HepG2 (cell line): Measurements from ENCODE around the gene BTRC. TPM values are rescaled to one million over a fixed set of nuclear protein-coding genes. Genes with fewer than 3 reads are reported as not detected.

Experiments used
- ATAC-seq: fragments of 200-7000 bp; cut with Tn5 transposase; 3 replicates; pipeline ENCODE4 v1.9.1; 2020; ENCODE audit warnings: mild to moderate bottlenecking, moderate library complexity
- BruUV-seq: library from RNA; stranded (reverse); fragments of 400-500 nt; replicated peaks from 2 replicates; lab custom pipeline; 2021; lab: Mats Ljungman, UMichigan
- CTCF ChIA-PET: fragments of 300-600 bp; formaldehyde crosslinking; extraction: SDS; loops from one replicate; lab custom pipeline; 2021; ENCODE audit warnings: low total read pairs, inconsistent platforms, low intra/inter-chr PET ratio; lab: Yijun Ruan, JAX
- POLR2A ChIA-PET: fragments of 350-600 bp; sonication (Branson Sonifier 250); formaldehyde crosslinking; loops from one replicate; lab custom pipeline; 2020; ENCODE audit warnings: antibody characterized with exemption, inconsistent platforms; lab: Yijun Ruan, JAX
- DNase-seq: peaks from one replicate; pipeline ENCODE4 v3.0.0-alpha.2; 2015; ENCODE audit warnings: low spot score
- FAIRE-seq: peaks from 3 replicates; lab custom pipeline; 2011; peaks lifted over from hg19 to GRCh38; lab: Jason Lieb, UNC
- H2AFZ ChIP-seq: one replicate; pipeline ENCODE4 v1.6.1; 2011; ENCODE audit warnings: low read length, inconsistent platforms
- H3K27ac ChIP-seq: fragments of 300-600 bp; 3 replicates; pipeline ENCODE4 v1.8.0; 2011; ENCODE audit warnings: mixed run types, mild to moderate bottlenecking, mixed read lengths, low read length, inconsistent platforms; ENCODE audit not compliant: insufficient read depth; ENCODE audit errors: extremely low read length
- H3K27me3 ChIP-seq, 2 experiments: fragments of 200-600 bp in 1 of 2; 2 replicates in 1 of 2; 3 replicates in 1 of 2; pipeline versions ENCODE4 v1.6.0 to v1.8.0; 2011; ENCODE audit warnings: low read length in 2 of 2, mild to moderate bottlenecking in 2 of 2, moderate library complexity in 2 of 2, inconsistent platforms in 1 of 2; ENCODE audit not compliant: insufficient read depth in 2 of 2, control insufficient read depth in 1 of 2
- H3K36me3 ChIP-seq, 2 experiments: fragments of 200-600 bp in 1 of 2; replicated peaks in 1 of 2; 2 replicates in 1 of 2; 3 replicates in 1 of 2; pipeline versions ENCODE4 v1.5.1 to v1.8.0; 2011; ENCODE audit warnings: low read length in 2 of 2, inconsistent platforms in 1 of 2; ENCODE audit not compliant: insufficient read depth in 2 of 2, control insufficient read depth in 1 of 2
- H3K4me1 ChIP-seq: 2 replicates; pipeline ENCODE4 v1.5.1; 2012; ENCODE audit warnings: low read length, inconsistent platforms; ENCODE audit not compliant: insufficient read depth
- H3K4me2 ChIP-seq: 2 replicates; pipeline ENCODE4 v1.6.0; 2011; ENCODE audit warnings: low read depth, low read length, inconsistent platforms
- H3K4me3 ChIP-seq, 3 experiments: fragments of 200-600 bp in 1 of 3; sonication (generic), shearing (Covaris generic) in 1 of 3; replicated peaks in 1 of 3; 2 replicates each; pipeline ENCODE4 v1.5.1; 2011 to 2016; ENCODE audit warnings: low read length in 3 of 3, inconsistent platforms in 2 of 3, low read depth in 2 of 3, mild to moderate bottlenecking in 2 of 3, control low read depth in 1 of 3, mixed read lengths in 1 of 3; ENCODE audit not compliant: insufficient read depth in 1 of 3
- H3K79me2 ChIP-seq: one replicate; pipeline ENCODE4 v1.6.1; 2011; ENCODE audit warnings: low read length, inconsistent platforms; ENCODE audit not compliant: insufficient read depth
- H3K9ac ChIP-seq: 2 replicates; pipeline ENCODE4 v1.6.0; 2011; ENCODE audit warnings: mild to moderate bottlenecking, low read depth, low read length, inconsistent platforms; ENCODE audit not compliant: insufficient read depth
- H3K9me3 ChIP-seq: 2 replicates; pipeline ENCODE4 v1.5.1; 2012; ENCODE audit warnings: mild to moderate bottlenecking, low read length
- H4K20me1 ChIP-seq: 2 replicates; pipeline ENCODE4 v1.6.0; 2011; ENCODE audit warnings: inconsistent platforms, mild to moderate bottlenecking, low read length, moderate library complexity; ENCODE audit not compliant: insufficient read depth
- CTCF ChIP-seq: sonication (generic); formaldehyde crosslinking; IDR thresholded peaks from 2 replicates; pipeline ENCODE4 v1.5.0; 2020; ENCODE audit warnings: mild to moderate bottlenecking, missing genetic modification reagents, moderate library complexity
- SAFB2 ChIP-seq: sonication (generic); formaldehyde crosslinking; IDR thresholded peaks from 2 replicates; pipeline ENCODE4 v1.5.1; 2020; ENCODE audit warnings: missing genetic modification reagents, low read depth, mild to moderate bottlenecking, borderline replicate concordance
- SETDB1 ChIP-seq: sonication (generic); formaldehyde crosslinking; IDR thresholded peaks from 2 replicates; pipeline ENCODE4 v1.5.1; 2020; ENCODE audit warnings: missing genetic modification reagents, mild to moderate bottlenecking, borderline replicate concordance
- TCF7 ChIP-seq: sonication (generic); IDR thresholded peaks from 2 replicates; pipeline ENCODE4 v1.6.1; 2016; ENCODE audit warnings: antibody characterized with exemption, low read depth
- ZHX1 ChIP-seq: sonication (generic); formaldehyde crosslinking; IDR thresholded peaks from 2 replicates; pipeline ENCODE4 v1.8.1; 2022; ENCODE audit warnings: low read depth, mild to moderate bottlenecking, missing genetic modification reagents
- ZNF431 ChIP-seq: sonication (generic); formaldehyde crosslinking; IDR thresholded peaks from 2 replicates; pipeline ENCODE4 v1.9.0; 2022; ENCODE audit warnings: missing genetic modification reagents, low read depth, mild to moderate bottlenecking, borderline replicate concordance
- WGBS: methylation state at CpG from one replicate; pipeline ENCODE4 v1.1.6; 2017; ENCODE audit warnings: low lambda C conversion rate; 5-methylcytosine and 5-hydroxymethylcytosine counted together
- in situ Hi-C: cut with HindIII; loops from 2 replicates; pipeline ENCODE4 v1.10.0; 2017; ENCODE audit warnings: low pct_unique_long_range_greater_than_20kb; ENCODE audit not compliant: extremely low pct_ligation_motif_present
- intact Hi-C: fragments of 100-400 bp; cut with micrococcal nuclease; formaldehyde crosslinking; loops from one replicate; pipeline ENCODE4 v1.10.0; 2022; ENCODE audit not compliant: unreplicated experiment
- polyA plus RNA-seq, 8 experiments: library from polyadenylated mRNA; depleted of rRNA in 3 of 8; stranded (reverse) in 7 of 8; unstranded in 1 of 8; fragments of >200 nt; fragmentation: Illumina TruSeq in 4 of 8; extraction: Trizol in 4 of 8; gene quantifications; 2 replicates each; pipeline versions ENCODE4 v1.2.1 to v1.2.3, GENCODE V29; 2011 to 2016; ENCODE audit warnings: low read depth in 4 of 8, missing spikeins in 1 of 8, mixed read lengths in 1 of 8; ENCODE audit not compliant: insufficient read depth in 1 of 8
- total RNA-seq, 5 experiments: library from RNA; depleted of rRNA; stranded (reverse); fragments of >200 nt; fragmentation: Illumina TruSeq; extraction: Trizol; gene quantifications; 2 replicates each; pipeline ENCODE4 v1.2.3, GENCODE V29; 2016; ENCODE audit warnings: low read depth in 1 of 5
- TF ChIP-seq, protein P1 (sequence below): sonication (generic); formaldehyde crosslinking; IDR thresholded peaks from 2 replicates; pipeline ENCODE4 v1.4.0; 2020; ENCODE audit warnings: missing genetic modification reagents
- TF ChIP-seq, protein P2 (sequence below): sonication (generic); formaldehyde crosslinking; IDR thresholded peaks from 2 replicates; pipeline ENCODE4 v1.4.0; 2020; ENCODE audit warnings: missing genetic modification reagents
- TF ChIP-seq, protein P3 (sequence below): fragments of 450-650 bp; IDR thresholded peaks from 2 replicates; pipeline ENCODE4 v1.6.1; 2016

BTRC gene
- total and polyA plus RNA-seq, 2 of the 13 experiments (the other 11 are each of a cell fraction or from before 2014, with no cell fraction given), result 12.0 to 14.4 TPM

DNA sequence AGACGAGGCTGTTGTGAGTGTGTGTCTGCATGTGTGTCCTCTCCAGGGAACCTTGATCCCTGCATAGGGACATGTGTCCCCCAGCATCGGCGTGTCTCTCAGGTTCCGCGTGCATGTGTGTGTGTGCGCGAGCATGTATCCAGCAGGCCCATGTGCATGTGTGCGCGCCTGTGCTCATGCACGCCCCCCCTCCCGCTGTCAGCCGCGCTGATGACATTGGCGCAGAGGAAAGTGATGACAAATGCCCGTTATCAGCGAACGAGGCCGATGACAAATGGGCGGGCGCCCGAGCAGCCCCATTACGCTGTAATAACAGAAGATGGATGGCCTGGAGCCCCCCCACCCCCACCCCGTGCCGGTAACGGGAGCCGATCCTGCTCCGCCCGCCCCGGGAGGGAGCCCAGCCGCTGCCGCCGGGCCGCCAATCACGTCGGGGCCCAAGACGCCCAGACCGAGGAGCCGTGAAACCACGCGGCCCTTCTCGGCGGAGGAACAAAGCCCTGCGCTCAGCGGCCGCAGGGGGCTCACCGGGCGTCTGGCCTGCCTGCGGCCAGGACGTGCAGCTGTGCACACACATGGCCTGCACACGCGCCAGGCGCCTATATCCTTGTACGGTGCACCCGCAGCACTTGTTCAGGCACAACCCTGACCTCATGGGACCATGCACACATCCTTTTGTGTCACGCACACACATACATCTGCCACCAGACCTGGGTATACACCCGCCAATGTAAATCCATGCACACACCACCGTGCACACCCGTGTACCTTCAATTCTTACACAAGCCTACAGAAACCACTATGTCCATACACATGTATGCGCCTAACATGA, 212.6 kb downstream of the BTRC start:
- CTCF ChIA-PET, result no interaction called here
- peak; percentile 46 for ATAC-seq
- TF ChIP-seq SAFB2 (CRISPR knock-in tag) (0 out of 2 replicates have a peak, but pooled peaks have one; percentile 32), SETDB1 (CRISPR knock-in tag) (no peak), ZNF431 (no peak), CTCF (CRISPR knock-in tag) (peak; percentile 25; the same call in 1 of the 2 replicates), TCF7 (0 out of 2 replicates have a peak, but pooled peaks have one; percentile 26), ZHX1 (CRISPR knock-in tag) (no peak; the same call in 1 of the 2 replicates)
- TF ChIP-seq, protein P1, sequence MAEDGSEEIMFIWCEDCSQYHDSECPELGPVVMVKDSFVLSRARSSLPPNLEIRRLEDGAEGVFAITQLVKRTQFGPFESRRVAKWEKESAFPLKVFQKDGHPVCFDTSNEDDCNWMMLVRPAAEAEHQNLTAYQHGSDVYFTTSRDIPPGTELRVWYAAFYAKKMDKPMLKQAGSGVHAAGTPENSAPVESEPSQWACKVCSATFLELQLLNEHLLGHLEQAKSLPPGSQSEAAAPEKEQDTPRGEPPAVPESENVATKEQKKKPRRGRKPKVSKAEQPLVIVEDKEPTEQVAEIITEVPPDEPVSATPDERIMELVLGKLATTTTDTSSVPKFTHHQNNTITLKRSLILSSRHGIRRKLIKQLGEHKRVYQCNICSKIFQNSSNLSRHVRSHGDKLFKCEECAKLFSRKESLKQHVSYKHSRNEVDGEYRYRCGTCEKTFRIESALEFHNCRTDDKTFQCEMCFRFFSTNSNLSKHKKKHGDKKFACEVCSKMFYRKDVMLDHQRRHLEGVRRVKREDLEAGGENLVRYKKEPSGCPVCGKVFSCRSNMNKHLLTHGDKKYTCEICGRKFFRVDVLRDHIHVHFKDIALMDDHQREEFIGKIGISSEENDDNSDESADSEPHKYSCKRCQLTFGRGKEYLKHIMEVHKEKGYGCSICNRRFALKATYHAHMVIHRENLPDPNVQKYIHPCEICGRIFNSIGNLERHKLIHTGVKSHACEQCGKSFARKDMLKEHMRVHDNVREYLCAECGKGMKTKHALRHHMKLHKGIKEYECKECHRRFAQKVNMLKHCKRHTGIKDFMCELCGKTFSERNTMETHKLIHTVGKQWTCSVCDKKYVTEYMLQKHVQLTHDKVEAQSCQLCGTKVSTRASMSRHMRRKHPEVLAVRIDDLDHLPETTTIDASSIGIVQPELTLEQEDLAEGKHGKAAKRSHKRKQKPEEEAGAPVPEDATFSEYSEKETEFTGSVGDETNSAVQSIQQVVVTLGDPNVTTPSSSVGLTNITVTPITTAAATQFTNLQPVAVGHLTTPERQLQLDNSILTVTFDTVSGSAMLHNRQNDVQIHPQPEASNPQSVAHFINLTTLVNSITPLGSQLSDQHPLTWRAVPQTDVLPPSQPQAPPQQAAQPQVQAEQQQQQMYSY, result no peak
- TF ChIP-seq, protein P2, sequence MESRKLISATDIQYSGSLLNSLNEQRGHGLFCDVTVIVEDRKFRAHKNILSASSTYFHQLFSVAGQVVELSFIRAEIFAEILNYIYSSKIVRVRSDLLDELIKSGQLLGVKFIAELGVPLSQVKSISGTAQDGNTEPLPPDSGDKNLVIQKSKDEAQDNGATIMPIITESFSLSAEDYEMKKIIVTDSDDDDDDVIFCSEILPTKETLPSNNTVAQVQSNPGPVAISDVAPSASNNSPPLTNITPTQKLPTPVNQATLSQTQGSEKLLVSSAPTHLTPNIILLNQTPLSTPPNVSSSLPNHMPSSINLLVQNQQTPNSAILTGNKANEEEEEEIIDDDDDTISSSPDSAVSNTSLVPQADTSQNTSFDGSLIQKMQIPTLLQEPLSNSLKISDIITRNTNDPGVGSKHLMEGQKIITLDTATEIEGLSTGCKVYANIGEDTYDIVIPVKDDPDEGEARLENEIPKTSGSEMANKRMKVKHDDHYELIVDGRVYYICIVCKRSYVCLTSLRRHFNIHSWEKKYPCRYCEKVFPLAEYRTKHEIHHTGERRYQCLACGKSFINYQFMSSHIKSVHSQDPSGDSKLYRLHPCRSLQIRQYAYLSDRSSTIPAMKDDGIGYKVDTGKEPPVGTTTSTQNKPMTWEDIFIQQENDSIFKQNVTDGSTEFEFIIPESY (CRISPR knock-in tag), result peak; percentile 54
- TF ChIP-seq, protein P3, sequence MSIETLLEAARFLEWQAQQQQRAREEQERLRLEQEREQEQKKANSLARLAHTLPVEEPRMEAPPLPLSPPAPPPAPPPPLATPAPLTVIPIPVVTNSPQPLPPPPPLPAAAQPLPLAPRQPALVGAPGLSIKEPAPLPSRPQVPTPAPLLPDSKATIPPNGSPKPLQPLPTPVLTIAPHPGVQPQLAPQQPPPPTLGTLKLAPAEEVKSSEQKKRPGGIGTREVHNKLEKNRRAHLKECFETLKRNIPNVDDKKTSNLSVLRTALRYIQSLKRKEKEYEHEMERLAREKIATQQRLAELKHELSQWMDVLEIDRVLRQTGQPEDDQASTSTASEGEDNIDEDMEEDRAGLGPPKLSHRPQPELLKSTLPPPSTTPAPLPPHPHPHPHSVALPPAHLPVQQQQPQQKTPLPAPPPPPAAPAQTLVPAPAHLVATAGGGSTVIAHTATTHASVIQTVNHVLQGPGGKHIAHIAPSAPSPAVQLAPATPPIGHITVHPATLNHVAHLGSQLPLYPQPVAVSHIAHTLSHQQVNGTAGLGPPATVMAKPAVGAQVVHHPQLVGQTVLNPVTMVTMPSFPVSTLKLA, result peak; percentile 45

More for the DNA sequence above, 212.6 kb downstream of the BTRC start:
- no TSS peak for BruUV-seq
- POLR2A ChIA-PET, result no interaction called here
- H3K9me3 ChIP-seq, result no peaks in the 10 kb centered on the region
- intact Hi-C loops (loop anchor here (2.0 kb wide), 1 partner anchor 72 kb away; no protein-coding TSS in a partner anchor), in situ Hi-C loops (loop anchor here (5.0 kb wide), 1 partner anchor 354 kb away; no protein-coding TSS in a partner anchor)
- peak overlapping the region; percentile 86 for H3K4me2 ChIP-seq
- H3K4me1 ChIP-seq, result peaks cover 46% of the 10 kb centered on the region
- no peaks in the 10 kb centered on the region for H3K36me3 ChIP-seq
- DNase-seq (no peak), FAIRE-seq (no peak)
- no peak overlapping the region for H2AFZ ChIP-seq
- no peaks in the 10 kb centered on the region for H4K20me1 ChIP-seq
- WGBS, result 34% methylated on average over 7 of the region's 59 CpGs
- peaks cover 0 to 55% of the 10 kb centered on the region in 2 experiments; a peak in 4 of 5 replicates for H3K27me3 ChIP-seq
- H3K27ac ChIP-seq, result no peak overlapping the region
- no peaks in the 10 kb centered on the region for H3K79me2 ChIP-seq
- H3K4me3 ChIP-seq, result peak overlapping the region; percentile 27 to 62 (median 33); a peak in 5 of 6 replicates
- H3K9ac ChIP-seq, result 0 out of 2 replicates have a peak overlapping the region, but pooled peaks have one; percentile 6
